HG03139 (cell line): ENCODE results near the gene TUBB4A.

Source experiments
- ATAC-seq: cut with Tn5 transposase; IDR thresholded peaks from one replicate; pipeline ENCODE4 v1.9.1; 2021; ENCODE audit not compliant: unreplicated experiment

The TUBB4A gene

DNA sequence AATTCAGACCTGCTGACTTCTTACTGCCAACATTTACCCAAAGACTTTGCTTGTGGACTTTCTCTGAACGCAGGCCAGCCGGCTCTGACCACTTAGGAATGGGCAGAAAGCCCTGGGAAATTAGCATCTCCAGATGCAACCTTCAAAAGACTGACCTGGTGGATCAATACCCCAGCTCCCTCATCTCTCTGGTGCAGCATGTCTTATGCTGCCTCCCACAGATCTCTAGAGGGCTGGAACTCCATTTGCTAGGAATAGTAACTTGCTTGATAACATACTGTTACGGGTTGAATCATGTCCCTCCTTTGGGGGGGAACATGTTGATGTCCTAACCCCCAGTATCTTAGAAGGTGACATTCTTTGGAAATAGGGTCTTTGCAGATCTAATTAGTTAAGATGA lies 55.7 kb downstream of the TUBB4A start:
- ATAC-seq = no peak
